Stimulated activated CD8-positive, alpha-beta memory T cell treated with anti-CD3 and anti-CD28 coated beads, Interleukin-2, amount 100 ng/mL, for 48 hours (primary cell): ENCODE measurements around the gene PMM1.
A peak's percentile ranks its signal among the peaks of the same experiment; 100 is the strongest.
"Not testable (repeated sequence)": the region's sequence is repeated elsewhere in the genome, so short reads cannot be mapped to it uniquely, and the experiment has no call there.

Experiments used
- DNase-seq, 2 donors: peaks; one replicate each; pipeline ENCODE4 v3.0.0-alpha.2; 2020; ENCODE audit warnings: low read depth in 2 of 2

Gene PMM1

GRCh38 chr22:41589391-41590241 lies at the start of gene PMM1:
Gene PMM1, minus strand, starts transcription at chr22:41589840. Its CDS starts 35 bp downstream, at chr22:41589805.
- DNase-seq = peak; percentile 100

- no peak for DNase-seq
These were observed 49.1 kb upstream of the PMM1 start for GRCh38 chr22:41638748-41639147.

DNA sequence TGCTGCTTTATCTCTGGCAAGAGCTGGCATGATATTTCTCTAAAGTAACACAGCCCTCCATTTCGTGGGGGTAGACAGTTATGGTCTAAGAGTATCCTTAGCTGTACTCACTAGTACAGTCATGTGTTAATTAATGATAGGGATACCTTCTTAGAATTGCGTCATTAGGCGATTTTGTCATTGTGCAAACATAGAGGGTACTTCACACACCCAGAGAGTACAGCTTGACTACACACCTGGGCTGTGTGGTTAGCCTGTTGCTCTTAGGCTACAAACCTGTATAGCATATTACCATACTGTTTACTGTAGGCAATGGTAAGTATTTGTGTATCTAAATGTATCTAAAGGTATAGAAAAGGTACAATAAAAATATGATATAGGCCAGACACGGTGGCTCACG lies 48.5 kb upstream of the PMM1 start:
- no peak for DNase-seq

- DNase-seq = not testable (repeated sequence)
These were observed 48.0 kb upstream of the PMM1 start for GRCh38 chr22:41637623-41638022.

- DNase-seq = no peak
These were observed 46.8 kb upstream of the PMM1 start for GRCh38 chr22:41636467-41636866.

- DNase-seq = not testable (repeated sequence)
These were observed 45.0 kb upstream of the PMM1 start for GRCh38 chr22:41634610-41635009.

- not testable (repeated sequence) for DNase-seq
These were observed 42.0 kb upstream of the PMM1 start for GRCh38 chr22:41631615-41632014.

- DNase-seq = not testable (repeated sequence)
These were observed 41.5 kb upstream of the PMM1 start for GRCh38 chr22:41631115-41631514.

GRCh38 chr22:41625577-41625976 lies 35.9 kb upstream of the PMM1 start:
- DNase-seq = no peak

GRCh38 chr22:41621911-41622179 lies 32.2 kb upstream of the PMM1 start:
- DNase-seq = no peak

DNA sequence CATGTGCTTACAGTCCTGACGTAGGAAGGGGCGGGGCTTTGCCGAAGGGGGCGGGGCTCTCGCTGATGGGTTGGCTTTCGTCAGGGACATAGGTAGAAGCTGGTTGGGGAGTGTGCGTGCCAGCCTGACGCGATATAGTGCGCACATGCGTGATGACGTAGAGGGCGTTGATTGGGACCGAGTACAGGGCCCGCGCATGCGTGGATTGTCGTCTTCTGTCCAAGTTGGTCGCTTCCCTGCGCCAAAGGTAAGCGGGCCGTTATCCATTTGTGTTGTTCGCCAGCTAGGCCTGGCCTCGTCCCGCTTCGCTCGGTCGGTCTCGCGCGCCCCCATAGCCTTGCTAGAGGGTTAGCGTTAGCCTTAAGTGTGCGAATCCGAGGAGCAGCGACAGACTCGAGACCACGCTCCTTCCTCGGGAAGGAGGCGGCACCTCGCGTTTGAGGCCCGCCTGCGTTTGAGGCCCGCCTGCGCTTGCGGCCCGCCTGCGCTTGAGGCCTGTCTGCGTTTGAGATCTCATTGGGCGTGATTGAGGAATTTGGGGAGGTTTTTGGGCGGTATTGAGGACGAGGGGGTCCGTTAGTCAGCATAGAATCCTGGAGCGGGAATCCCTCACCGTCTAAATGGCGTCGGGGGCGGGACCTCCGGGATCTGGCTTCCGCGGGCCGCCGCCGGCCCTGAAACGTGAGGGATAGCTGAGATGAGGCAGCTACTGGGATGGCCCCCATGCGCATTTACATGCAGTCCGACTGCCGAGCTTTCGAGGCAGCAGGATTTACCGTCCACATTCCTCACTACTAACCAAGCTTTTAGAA lies 31.7 kb upstream of the PMM1 start, which contains the start of gene XRCC6:
TSS of gene XRCC6 (plus strand) at position 197 of the 812 bp plus-strand sequence. CDS start 710 bp downstream, outside the sequence.
- peak; percentile 98 to 100 for DNase-seq

DNA sequence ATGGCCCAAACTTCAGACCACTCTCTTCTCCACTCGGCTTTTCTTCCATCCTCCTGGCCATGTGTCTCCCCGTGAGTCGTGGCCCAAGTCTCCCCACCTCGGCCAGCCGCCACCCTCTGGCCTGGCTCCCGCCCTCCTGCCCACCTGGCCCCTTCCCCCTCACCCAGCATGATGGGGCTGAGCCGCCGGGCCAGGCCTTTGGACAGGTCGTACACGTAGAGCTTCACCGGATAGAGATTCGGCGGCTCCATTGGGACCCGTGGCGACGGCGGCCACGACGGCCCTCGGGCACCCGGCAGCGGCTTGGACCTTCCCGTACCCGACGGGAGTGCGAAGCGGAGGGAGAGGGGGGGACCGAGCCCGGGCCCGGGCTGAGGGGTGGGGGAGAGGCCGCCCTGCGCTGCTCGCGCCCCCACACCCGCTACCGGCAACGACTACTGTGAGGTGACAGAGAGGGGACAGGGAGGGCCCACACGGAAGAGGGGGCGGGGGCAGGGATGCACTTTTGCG lies 31.0 kb upstream of the PMM1 start, which contains the start of gene DESI1:
TSS of gene DESI1 (minus strand) at position 455 of the 510 bp plus-strand sequence. CDS start at position 251, 204 bp downstream.
- peak in 1 of 2 donors; percentile 10 for DNase-seq

DNA sequence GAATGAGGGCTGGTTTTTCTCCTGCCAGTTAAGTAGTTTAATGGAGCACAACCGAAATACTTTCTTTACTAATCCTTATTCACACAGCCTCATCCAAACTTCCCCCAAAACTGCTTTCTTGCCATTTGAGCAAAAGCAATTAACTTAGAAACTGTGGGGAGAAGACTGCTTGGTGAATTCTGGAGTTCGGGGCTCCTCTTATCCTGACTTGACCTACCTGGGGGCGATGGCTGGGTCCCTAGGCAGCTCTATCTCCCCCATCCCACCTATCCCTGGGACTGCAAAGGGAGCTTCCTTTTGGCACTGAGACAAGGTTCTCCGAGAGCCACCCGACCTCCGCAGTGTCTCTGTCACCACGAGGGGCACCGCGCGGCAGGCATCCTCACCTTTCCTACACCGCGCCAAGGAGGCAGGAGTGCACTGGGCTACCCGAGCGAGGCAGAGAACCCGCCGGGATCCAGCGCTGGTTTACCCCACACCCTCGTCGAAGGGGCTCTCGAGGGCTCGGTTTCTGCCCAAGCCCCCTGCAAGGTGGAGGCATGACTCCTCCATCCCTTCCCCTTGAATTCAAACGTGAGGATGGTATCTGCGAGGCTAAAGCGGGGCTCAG lies 30.4 kb upstream of the PMM1 start:
- DNase-seq = peak; percentile 19 to 32

- DNase-seq = no peak
These were observed 23.8 kb upstream of the PMM1 start for GRCh38 chr22:41613456-41613855.

DNA sequence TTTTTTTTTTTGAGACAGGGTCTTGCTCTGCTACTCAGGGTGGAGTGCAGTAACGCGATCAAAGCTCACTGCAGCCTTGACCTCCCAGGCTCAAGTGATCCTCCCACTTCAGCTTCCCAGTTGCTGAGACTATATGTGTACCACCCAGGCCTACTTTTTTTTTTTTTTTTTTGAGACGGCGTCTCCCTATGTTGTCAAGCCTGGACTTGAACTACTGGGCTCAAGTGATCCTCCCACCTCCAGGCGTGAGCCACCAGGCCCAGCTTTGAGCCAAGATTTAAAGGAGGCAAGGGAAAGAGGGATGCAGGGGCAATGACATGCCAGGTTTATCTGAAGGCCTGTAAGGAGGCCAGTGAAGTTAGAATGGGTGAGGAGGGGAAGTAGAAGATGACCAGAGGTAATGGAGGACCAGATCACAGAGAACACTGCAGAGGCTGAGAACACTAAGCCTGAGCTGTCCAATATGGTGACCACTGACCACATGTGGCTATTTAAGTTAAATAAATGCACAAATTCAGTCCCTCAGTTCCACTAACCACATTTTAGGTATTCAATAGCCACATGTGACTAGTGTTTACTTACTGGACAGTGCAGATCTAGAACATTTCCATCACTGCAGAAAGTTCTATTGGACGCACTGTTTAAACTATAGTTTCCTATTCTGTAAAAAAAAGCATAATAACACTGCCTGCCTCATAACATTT lies 23.1 kb upstream of the PMM1 start:
- DNase-seq = no peak

DNA sequence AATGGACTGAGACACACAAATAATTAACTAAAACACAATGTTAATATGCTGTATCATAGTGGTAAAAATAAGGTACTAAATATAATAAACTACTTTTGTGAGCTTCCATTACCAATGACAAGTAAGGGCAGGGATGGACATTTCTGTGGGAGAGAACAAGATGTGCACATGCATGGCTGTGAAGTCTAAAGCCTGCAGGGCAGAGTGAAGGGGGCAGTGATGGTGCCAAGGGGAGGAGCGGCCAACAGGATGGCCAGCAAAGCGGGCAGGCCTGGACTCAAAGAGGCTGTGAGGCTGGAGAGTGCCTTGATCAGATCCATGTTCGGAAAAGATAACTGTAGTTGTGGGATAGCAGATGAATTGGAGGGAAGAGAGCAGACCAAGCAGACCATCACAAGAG lies 18.7 kb upstream of the PMM1 start:
- DNase-seq = no peak

GRCh38 chr22:41603873-41604332 lies 14.3 kb upstream of the PMM1 start:
- DNase-seq = peak; percentile 40 to 45

- DNase-seq = no peak
These were observed 11.3 kb upstream of the PMM1 start for GRCh38 chr22:41600976-41601375.

GRCh38 chr22:41598891-41599635 lies 9.4 kb upstream of the PMM1 start:
- no peak for DNase-seq

DNA sequence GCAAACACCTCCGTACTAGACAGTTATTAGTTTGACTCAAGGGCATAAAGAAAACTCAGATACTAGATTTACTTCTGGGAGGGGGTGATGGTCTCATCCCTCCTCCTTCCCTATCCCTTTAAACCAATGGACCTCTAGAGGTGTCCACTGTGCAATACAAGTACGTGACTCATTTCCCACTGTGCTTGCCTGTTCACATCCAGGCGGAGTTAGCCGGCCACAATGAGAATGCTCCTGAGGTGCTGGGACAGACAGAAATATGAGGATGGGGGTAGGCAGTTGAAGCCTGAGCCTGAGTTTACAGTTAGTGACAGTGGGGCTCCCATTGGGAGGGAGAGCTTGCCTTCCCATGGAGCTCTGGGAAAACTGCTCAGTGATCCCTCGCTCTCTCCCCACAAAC lies 8.4 kb upstream of the PMM1 start:
- no peak for DNase-seq

GRCh38 chr22:41597635-41597953 lies 8.0 kb upstream of the PMM1 start:
- no peak for DNase-seq
